AG04450 (cell line): Measurements from ENCODE around the gene FHIT. TPM values are rescaled to one million over a fixed set of nuclear protein-coding genes. Genes with fewer than 3 reads are reported as not detected.

Source experiments
- CTCF ChIA-PET: fragments of 300-600, 350-600 bp; formaldehyde crosslinking; extraction: SDS; loops from one replicate; lab custom pipeline; 2022; ENCODE audit warnings: antibody characterized with exemption, inconsistent platforms; lab: Charles Lee
- POLR2A ChIA-PET: fragments of 350-600 bp; formaldehyde crosslinking; extraction: SDS; loops from one replicate; lab custom pipeline; 2021; ENCODE audit warnings: antibody characterized with exemption, inconsistent platforms; lab: Yijun Ruan, JAX
- DNase-seq: peaks from one replicate; pipeline ENCODE4 v3.0.0-alpha.2; 2011; ENCODE audit warnings: low read depth, low spot score
- H3K27ac ChIP-seq: one replicate; pipeline ENCODE4 v1.5.1; 2012; ENCODE audit warnings: low read depth, low read length, control low read depth
- H3K27me3 ChIP-seq: one replicate; pipeline ENCODE4 v1.6.0; 2012; ENCODE audit warnings: low read length; ENCODE audit not compliant: control insufficient read depth, insufficient read depth
- H3K4me3 ChIP-seq: 2 replicates; pipeline ENCODE4 v1.5.1; 2011; ENCODE audit warnings: mild to moderate bottlenecking, low read depth, low read length, control low read depth
- H3K9me3 ChIP-seq: 2 replicates; pipeline ENCODE4 v1.5.1; 2012; ENCODE audit warnings: low read length; ENCODE audit not compliant: control insufficient read depth, insufficient read depth
- polyA plus RNA-seq: library from polyadenylated mRNA; depleted of rRNA; stranded (reverse); fragments of >200 nt; gene quantifications from 2 replicates; pipeline ENCODE4 v1.2.3, GENCODE V29; 2011
- TF ChIP-seq, protein P1 (sequence below): IDR thresholded peaks from 2 replicates; pipeline ENCODE4 v1.5.1; 2011; ENCODE audit warnings: low read depth, low read length, control low read depth, inconsistent platforms

FHIT gene
- polyA plus RNA-seq, 1 experiment = 0.17 TPM

DNA sequence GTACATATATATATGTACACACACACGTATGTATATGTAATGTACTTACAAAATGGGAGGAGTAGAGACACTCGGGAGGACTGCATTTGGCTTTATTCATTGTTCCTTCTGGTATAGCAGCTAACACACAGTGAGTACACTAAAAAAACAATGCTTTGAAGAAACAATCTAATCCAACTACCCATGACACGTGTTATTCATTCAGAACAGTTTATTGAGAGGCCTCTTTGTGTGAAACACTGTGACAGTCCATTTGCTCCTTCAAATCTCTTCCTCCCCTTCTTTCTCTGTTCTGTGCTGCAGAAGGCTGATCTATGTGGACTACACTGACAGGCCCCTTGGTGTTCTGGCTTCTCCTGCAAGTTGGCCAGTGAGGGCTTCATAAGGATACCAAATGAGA lies 1125.6 kb downstream of the FHIT start:
- CTCF ChIA-PET = no interaction called here
- no peaks in the 10 kb centered on the region for H3K27me3 ChIP-seq
- H3K4me3 ChIP-seq = no peak overlapping the region
- no peak overlapping the region for H3K27ac ChIP-seq
- DNase-seq = no peak
- TF ChIP-seq, protein P1, sequence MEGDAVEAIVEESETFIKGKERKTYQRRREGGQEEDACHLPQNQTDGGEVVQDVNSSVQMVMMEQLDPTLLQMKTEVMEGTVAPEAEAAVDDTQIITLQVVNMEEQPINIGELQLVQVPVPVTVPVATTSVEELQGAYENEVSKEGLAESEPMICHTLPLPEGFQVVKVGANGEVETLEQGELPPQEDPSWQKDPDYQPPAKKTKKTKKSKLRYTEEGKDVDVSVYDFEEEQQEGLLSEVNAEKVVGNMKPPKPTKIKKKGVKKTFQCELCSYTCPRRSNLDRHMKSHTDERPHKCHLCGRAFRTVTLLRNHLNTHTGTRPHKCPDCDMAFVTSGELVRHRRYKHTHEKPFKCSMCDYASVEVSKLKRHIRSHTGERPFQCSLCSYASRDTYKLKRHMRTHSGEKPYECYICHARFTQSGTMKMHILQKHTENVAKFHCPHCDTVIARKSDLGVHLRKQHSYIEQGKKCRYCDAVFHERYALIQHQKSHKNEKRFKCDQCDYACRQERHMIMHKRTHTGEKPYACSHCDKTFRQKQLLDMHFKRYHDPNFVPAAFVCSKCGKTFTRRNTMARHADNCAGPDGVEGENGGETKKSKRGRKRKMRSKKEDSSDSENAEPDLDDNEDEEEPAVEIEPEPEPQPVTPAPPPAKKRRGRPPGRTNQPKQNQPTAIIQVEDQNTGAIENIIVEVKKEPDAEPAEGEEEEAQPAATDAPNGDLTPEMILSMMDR = no peak
- POLR2A ChIA-PET = no interaction called here
- no peaks in the 10 kb centered on the region for H3K9me3 ChIP-seq

DNA sequence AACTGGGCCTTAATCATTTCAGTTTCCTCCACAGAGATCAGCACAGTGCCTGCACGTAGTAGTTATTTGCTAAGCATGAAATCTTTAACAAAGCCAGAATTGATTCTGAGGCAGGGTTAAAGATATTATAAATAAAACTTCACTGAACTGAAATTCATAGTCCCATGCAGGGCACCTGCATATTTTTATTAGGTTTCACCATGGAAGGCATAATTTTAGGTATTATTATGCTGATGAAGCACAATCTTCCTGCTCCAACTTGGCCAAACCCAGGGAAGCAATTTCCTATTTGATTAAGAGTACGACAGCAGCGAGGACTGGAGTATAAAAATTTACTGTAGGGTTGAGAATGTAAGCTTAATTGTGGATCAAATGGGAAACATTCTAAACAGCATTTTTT lies 1131.0 kb downstream of the FHIT start:
- no peak overlapping the region for H3K27ac ChIP-seq
- H3K9me3 ChIP-seq = no peaks in the 10 kb centered on the region
- DNase-seq = no peak
- H3K4me3 ChIP-seq = no peak overlapping the region
- no peaks in the 10 kb centered on the region for H3K27me3 ChIP-seq
- ChIA-PET POLR2A (no interaction called here), CTCF (no interaction called here)
- TF ChIP-seq, protein P1 = no peak

DNA sequence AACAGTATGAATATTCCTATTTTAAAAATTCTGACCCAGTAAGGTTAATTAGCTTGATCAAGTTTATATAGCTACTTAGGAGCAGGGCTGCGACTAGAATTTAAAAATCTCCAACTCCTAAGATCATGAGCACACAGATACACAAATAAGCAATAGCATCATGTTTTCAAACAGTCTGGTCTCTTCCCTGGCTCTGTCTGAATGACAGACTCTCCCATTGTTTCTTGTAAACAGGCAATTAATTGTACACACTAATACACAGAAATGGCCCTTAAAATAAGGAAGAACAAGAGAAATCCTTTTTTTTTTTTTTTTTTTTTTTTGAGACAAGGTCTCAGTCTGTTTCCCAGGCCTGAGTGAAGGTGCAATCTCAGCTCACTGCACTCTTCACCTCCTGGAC lies 1137.1 kb downstream of the FHIT start:
- ChIA-PET POLR2A (no interaction called here), CTCF (no interaction called here)

DNA sequence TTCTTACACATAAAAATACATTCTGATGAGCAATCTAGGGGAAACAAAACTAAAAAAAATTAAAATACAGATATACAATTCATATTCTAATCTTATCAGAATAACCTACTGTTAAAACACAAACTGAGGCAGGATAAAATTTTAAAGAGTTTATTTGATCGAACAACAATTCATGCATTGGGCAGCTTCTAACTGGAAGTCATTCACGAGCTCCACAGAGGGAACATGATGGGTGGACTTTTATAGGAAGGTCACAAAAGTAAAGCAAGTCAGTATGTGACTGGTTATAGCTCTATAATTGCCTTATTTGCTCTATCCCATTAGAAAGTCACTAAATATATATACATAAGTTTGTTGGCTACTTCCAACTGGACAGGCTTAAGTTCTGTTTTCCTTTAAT lies 1144.0 kb downstream of the FHIT start:
- DNase-seq = no peak
- ChIA-PET POLR2A (no interaction called here), CTCF (no interaction called here)
- Histone ChIP-seq H3K27me3 (no peaks in the 10 kb centered on the region), H3K9me3 (no peaks in the 10 kb centered on the region), H3K27ac (no peak overlapping the region), H3K4me3 (no peak overlapping the region)
- TF ChIP-seq, protein P1 = no peak

More for the DNA sequence above, 1137.1 kb downstream of the FHIT start:
- Histone ChIP-seq H3K27me3 (no peaks in the 10 kb centered on the region), H3K27ac (no peak overlapping the region), H3K4me3 (no peak overlapping the region), H3K9me3 (no peaks in the 10 kb centered on the region)
- DNase-seq = no peak
- TF ChIP-seq, protein P1 = no peak

DNA sequence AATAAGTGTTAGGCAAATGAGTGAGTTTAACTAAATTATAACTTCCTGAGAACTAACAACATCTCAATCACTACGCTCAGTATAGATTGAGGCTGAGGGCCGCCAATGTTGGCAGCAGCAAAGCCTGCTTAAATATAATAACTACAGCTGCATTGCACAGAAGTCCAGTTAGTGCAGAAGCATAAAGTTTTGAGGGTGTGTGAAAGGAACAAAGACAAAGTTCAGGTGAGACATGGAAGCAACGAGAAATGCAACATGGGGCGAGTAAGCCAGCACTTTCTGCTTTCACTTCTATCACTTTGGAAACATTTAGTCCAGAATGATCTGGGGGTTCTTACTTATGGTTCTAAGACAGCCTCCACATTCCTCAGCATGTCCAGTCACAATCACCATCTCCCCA lies 1149.1 kb downstream of the FHIT start:
- CTCF ChIA-PET = no interaction called here
- H3K9me3 ChIP-seq = no peaks in the 10 kb centered on the region
- TF ChIP-seq, protein P1 = no peak
- H3K27ac ChIP-seq = no peak overlapping the region
- POLR2A ChIA-PET = no interaction called here
- H3K27me3 ChIP-seq = no peaks in the 10 kb centered on the region
- no peak for DNase-seq
- no peak overlapping the region for H3K4me3 ChIP-seq
